Stimulated activated CD8-positive, alpha-beta memory T cell treated with anti-CD3 and anti-CD28 coated beads, Interleukin-15, amount 100 ng/mL, for 1 hour (primary cell): ENCODE results near the gene NDUFS8.

Experiments used
- DNase-seq: peaks from one replicate; pipeline ENCODE4 v3.0.0-alpha.2; 2020; ENCODE audit warnings: low read depth

The NDUFS8 gene

GRCh38 chr11:68003846-68004550 is 26.5 kb upstream of the NDUFS8 start, which contains the start of gene UNC93B1:
Gene UNC93B1, minus strand, starts transcription at chr11:68004097. Its CDS starts 54 bp downstream, at chr11:68004043.
- peak; percentile 52 for DNase-seq

- no peak for DNase-seq
These were observed 25.7 kb upstream of the NDUFS8 start for GRCh38 chr11:68004551-68005335.

GRCh38 chr11:68006606-68007166 is 23.8 kb upstream of the NDUFS8 start:
- no peak for DNase-seq

GRCh38 chr11:68007498-68008380 is 22.7 kb upstream of the NDUFS8 start:
- no peak for DNase-seq

- DNase-seq = no peak
These were observed 21.8 kb upstream of the NDUFS8 start for GRCh38 chr11:68008381-68009337.

GRCh38 chr11:68009391-68010089 is 20.9 kb upstream of the NDUFS8 start:
- DNase-seq = no peak

GRCh38 chr11:68010090-68011041 is 20.1 kb upstream of the NDUFS8 start, which contains the start of gene ALDH3B1:
Gene ALDH3B1, plus strand, starts transcription at chr11:68010327. Its CDS starts 4,971 bp downstream, at chr11:68015298.
- no peak for DNase-seq

- no peak for DNase-seq
These were observed 19.2 kb upstream of the NDUFS8 start for GRCh38 chr11:68011051-68011943.

- no peak for DNase-seq
These were observed 18.2 kb upstream of the NDUFS8 start for GRCh38 chr11:68012044-68012842.

GRCh38 chr11:68012843-68013610 is 17.5 kb upstream of the NDUFS8 start:
- DNase-seq = no peak

- no peak for DNase-seq
These were observed 16.8 kb upstream of the NDUFS8 start for GRCh38 chr11:68013611-68014156.

GRCh38 chr11:68014157-68014946 is 16.1 kb upstream of the NDUFS8 start:
- no peak for DNase-seq

- no peak for DNase-seq
These were observed 15.5 kb upstream of the NDUFS8 start for GRCh38 chr11:68014947-68015447.

GRCh38 chr11:68015467-68015866 is 15.0 kb upstream of the NDUFS8 start:
- no peak for DNase-seq
